Osteoblast (primary cell): ENCODE measurements around the gene MYEOV. TPM values are rescaled to one million over a fixed set of nuclear protein-coding genes. Genes with fewer than 3 reads are reported as not detected.
A peak's percentile ranks its signal among the peaks of the same experiment; 100 is the strongest.

ENCODE experiments used
- DNase-seq: peaks from one replicate; pipeline ENCODE4 v3.0.0; 2011; ENCODE audit warnings: low spot score, mixed read lengths; ENCODE audit not compliant: insufficient read length; ENCODE audit errors: missing footprints
- H2AFZ ChIP-seq: 2 replicates; pipeline ENCODE4 v1.6.0; 2011; ENCODE audit warnings: mild to moderate bottlenecking, low read length
- H3K27ac ChIP-seq: 2 replicates; pipeline ENCODE4 v1.5.1; 2011; ENCODE audit warnings: mild to moderate bottlenecking, low read depth, low read length, moderate library complexity
- H3K27me3 ChIP-seq: 2 replicates; pipeline ENCODE4 v1.6.0; 2012; ENCODE audit warnings: mild to moderate bottlenecking, control low read depth, inconsistent platforms, low read length, moderate library complexity; ENCODE audit not compliant: insufficient read depth
- H3K36me3 ChIP-seq: 2 replicates; pipeline ENCODE4 v1.5.1; 2011; ENCODE audit warnings: mild to moderate bottlenecking, low read length, control low read depth, moderate library complexity; ENCODE audit not compliant: insufficient read depth
- H3K4me1 ChIP-seq: 2 replicates; pipeline ENCODE4 v1.5.1; 2011; ENCODE audit warnings: mild to moderate bottlenecking, low read length, control low read depth, moderate library complexity; ENCODE audit not compliant: insufficient read depth
- H3K4me2 ChIP-seq: 2 replicates; pipeline ENCODE4 v1.6.0; 2011; ENCODE audit warnings: mild to moderate bottlenecking, low read length; ENCODE audit not compliant: insufficient read depth
- H3K4me3 ChIP-seq: fragments of 200-600 bp; sonication (generic); 3 replicates; pipeline ENCODE4 v1.5.1; 2012; ENCODE audit warnings: mild to moderate bottlenecking, low read length, inconsistent platforms; ENCODE audit not compliant: insufficient read depth
- H3K79me2 ChIP-seq: 2 replicates; pipeline ENCODE4 v1.6.0; 2012; ENCODE audit warnings: mild to moderate bottlenecking, low read length, control low read depth, inconsistent platforms; ENCODE audit not compliant: insufficient read depth
- H3K9me3 ChIP-seq: 2 replicates; pipeline ENCODE4 v1.5.1; 2011; ENCODE audit warnings: low read depth, low read length, control low read depth
- H4K20me1 ChIP-seq: 2 replicates; pipeline ENCODE4 v1.6.0; 2012; ENCODE audit warnings: mild to moderate bottlenecking, low read length, control low read depth; ENCODE audit not compliant: insufficient read depth
- CTCF ChIP-seq: IDR thresholded peaks from 2 replicates; pipeline ENCODE4 v1.5.1; 2011; ENCODE audit warnings: mild to moderate bottlenecking, low read depth, low read length, moderate library complexity; ENCODE audit errors: extremely low read depth
- total RNA-seq: library from RNA; depleted of rRNA; stranded (reverse); fragments of >200 nt; gene quantifications from 2 replicates; pipeline ENCODE4 v1.2.3, GENCODE V29; 2012

MYEOV gene
- total RNA-seq, 1 donor = 1.4 TPM

DNA sequence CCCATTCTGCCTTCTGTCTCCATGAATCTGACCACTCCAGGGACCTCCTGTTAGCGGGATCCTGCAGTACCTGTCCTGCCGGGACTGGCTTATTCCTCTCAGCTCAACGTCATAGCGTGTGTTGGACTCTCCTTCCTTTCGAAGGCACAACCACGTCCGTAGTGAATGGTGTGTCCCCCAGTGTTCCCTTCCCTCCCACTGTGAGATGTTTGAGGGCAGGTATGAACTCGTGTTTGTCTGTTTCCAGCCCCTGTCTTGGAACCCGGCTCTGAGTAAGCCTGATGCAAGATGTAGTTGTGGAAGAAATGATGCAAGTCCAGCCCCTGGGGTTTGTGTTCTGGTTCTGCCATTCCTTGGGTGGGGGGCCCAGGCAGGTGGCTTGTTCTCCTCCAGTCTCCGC is 10.5 kb upstream of the MYEOV start:
- no peak overlapping the region for H3K27ac ChIP-seq
- H2AFZ ChIP-seq = no peak overlapping the region
- peaks cover 3% of the 10 kb centered on the region for H3K27me3 ChIP-seq
- TF ChIP-seq CTCF = no peak
- no peaks in the 10 kb centered on the region for H3K79me2 ChIP-seq
- H4K20me1 ChIP-seq = no peaks in the 10 kb centered on the region
- H3K4me2 ChIP-seq = no peak overlapping the region
- no peaks in the 10 kb centered on the region for H3K36me3 ChIP-seq
- DNase-seq = peak; percentile 86
- H3K4me3 ChIP-seq = no peak overlapping the region
- H3K4me1 ChIP-seq = peaks cover 16% of the 10 kb centered on the region
- no peaks in the 10 kb centered on the region for H3K9me3 ChIP-seq

DNA sequence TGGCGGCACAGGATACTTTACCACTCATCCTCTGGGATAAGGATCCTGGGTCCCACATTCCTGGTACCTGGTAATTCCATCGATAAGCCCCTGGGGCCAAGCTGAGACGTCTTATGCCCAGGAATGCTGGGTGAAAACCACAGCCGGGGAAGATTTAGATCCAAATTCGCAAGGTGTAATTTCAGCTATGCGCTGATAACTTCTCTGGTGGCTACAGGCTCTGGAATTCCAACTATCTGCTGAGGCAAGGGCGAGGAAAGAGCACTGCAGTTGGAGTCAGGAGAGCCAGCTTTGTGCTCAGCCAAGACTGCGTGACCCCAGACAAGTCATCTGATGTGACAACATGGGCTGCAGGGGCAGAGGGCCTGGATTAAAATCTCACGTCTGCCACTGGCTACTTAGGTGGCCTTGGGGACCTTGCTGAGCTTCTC is 9.9 kb upstream of the MYEOV start:
- TF ChIP-seq CTCF = no peak
- Histone ChIP-seq H3K9me3 (no peaks in the 10 kb centered on the region), H3K27ac (no peak overlapping the region), H4K20me1 (no peaks in the 10 kb centered on the region), H2AFZ (no peak overlapping the region), H3K4me3 (no peak overlapping the region), H3K4me1 (peaks cover 16% of the 10 kb centered on the region), H3K4me2 (no peak overlapping the region), H3K36me3 (no peaks in the 10 kb centered on the region), H3K79me2 (no peaks in the 10 kb centered on the region), H3K27me3 (no peaks in the 10 kb centered on the region)
- peak; percentile 53 for DNase-seq

GRCh38 chr11:69285091-69285490 is 8.9 kb upstream of the MYEOV start:
- no peak overlapping the region for H2AFZ ChIP-seq
- H3K4me3 ChIP-seq = no peak overlapping the region
- no peaks in the 10 kb centered on the region for H4K20me1 ChIP-seq
- no peak overlapping the region for H3K4me2 ChIP-seq
- DNase-seq = peak; percentile 60
- H3K27me3 ChIP-seq = no peaks in the 10 kb centered on the region
- H3K79me2 ChIP-seq = no peaks in the 10 kb centered on the region
- no peak for TF ChIP-seq CTCF
- H3K27ac ChIP-seq = no peak overlapping the region
- peaks cover 15% of the 10 kb centered on the region for H3K4me1 ChIP-seq
- H3K9me3 ChIP-seq = no peaks in the 10 kb centered on the region
- no peaks in the 10 kb centered on the region for H3K36me3 ChIP-seq

DNA sequence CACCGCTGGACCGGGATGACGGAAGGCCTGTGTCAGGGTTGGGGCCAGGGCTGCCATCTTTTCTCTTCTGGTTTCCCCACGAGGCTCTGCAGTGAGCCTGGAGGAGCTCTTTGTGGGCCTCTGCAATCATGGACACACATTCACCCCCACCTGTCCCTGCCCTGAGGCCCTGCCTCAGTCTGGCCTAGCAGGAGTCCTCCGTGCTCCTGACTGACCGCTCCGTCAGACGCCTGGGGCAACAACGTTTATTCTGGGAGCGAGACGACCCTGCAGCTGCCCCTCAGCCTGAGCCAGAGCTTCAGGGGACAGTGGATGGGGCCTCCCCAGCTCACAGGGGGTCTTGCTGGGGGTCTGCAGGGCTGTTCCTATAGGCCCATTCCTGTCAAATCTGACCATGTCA is 8.2 kb upstream of the MYEOV start:
- TF ChIP-seq CTCF = no peak
- no peaks in the 10 kb centered on the region for H3K79me2 ChIP-seq

More for the DNA sequence above, 8.2 kb upstream of the MYEOV start:
- no peaks in the 10 kb centered on the region for H4K20me1 ChIP-seq
- no peak overlapping the region for H3K4me2 ChIP-seq
- peaks cover 8% of the 10 kb centered on the region for H3K4me1 ChIP-seq
- H3K27me3 ChIP-seq = no peaks in the 10 kb centered on the region
- H3K9me3 ChIP-seq = no peaks in the 10 kb centered on the region
- H2AFZ ChIP-seq = no peak overlapping the region
- H3K4me3 ChIP-seq = no peak overlapping the region
- DNase-seq = no peak
- H3K27ac ChIP-seq = no peak overlapping the region
- no peaks in the 10 kb centered on the region for H3K36me3 ChIP-seq
